ENCODE data around the gene SRRM3.

The SRRM3 gene

GRCh38 chr7:76329479-76329878 lies 127.8 kb downstream of the SRRM3 start:
- H4K20me1 ChIP-seq (ENCODE audit: insufficient read depth, low read length), result no peaks in the 10 kb centered on the region
- no peaks in the 10 kb centered on the region for H3F3A ChIP-seq (ENCODE audit: insufficient read depth, low read length)
- H3K36me3 ChIP-seq (ENCODE audit: insufficient read depth, low read length), result peaks cover 93% of the 10 kb centered on the region
- no peaks in the 10 kb centered on the region for H3K9me3 ChIP-seq (ENCODE audit: low read length)
- H3K27ac ChIP-seq (ENCODE audit: low read depth, low read length, poor library complexity, severe bottlenecking), result no peak overlapping the region
- no peaks in the 10 kb centered on the region for H3K4me1 ChIP-seq (ENCODE audit: insufficient read depth, low read length, severe bottlenecking)
- no peaks in the 10 kb centered on the region for H3K9me2 ChIP-seq (ENCODE audit: low read depth, low read length)
- H2AFZ ChIP-seq (ENCODE audit: low read length), result no peak overlapping the region
- no peak for TF ChIP-seq EZH2 (IDR thresholded peaks at IDR 0.05; ENCODE audit: borderline replicate concordance, low read length)
- no peak for TF ChIP-seq CTCF (IDR thresholded peaks at IDR 0.05; ENCODE audit: low read length)
- no peak overlapping the region for H3K4me2 ChIP-seq (ENCODE audit: low read length)
- no peak overlapping the region for H3K4me3 ChIP-seq (ENCODE audit: low read depth, low read length, poor library complexity, severe bottlenecking)
- H3K27me3 ChIP-seq (ENCODE audit: insufficient read depth, low read length), result no peaks in the 10 kb centered on the region
- H3K9ac ChIP-seq (ENCODE audit: low read length), result no peak overlapping the region
- peaks cover 52% of the 10 kb centered on the region for H3K79me2 ChIP-seq (ENCODE audit: insufficient read depth, low read length)

GRCh38 chr7:76330261-76330660 lies 128.6 kb downstream of the SRRM3 start:
- TF ChIP-seq EZH2 (IDR thresholded peaks at IDR 0.05; ENCODE audit: borderline replicate concordance, low read length) (no peak), CTCF (IDR thresholded peaks at IDR 0.05; ENCODE audit: low read length) (no peak)
- Histone ChIP-seq H4K20me1 (ENCODE audit: insufficient read depth, low read length) (peaks cover 2% of the 10 kb centered on the region; the same call in 1 of the 2 replicates), H3K36me3 (ENCODE audit: insufficient read depth, low read length) (peaks cover 90% of the 10 kb centered on the region)

GRCh38 chr7:76330673-76331072 lies 129.0 kb downstream of the SRRM3 start:
- H4K20me1 ChIP-seq (ENCODE audit: insufficient read depth, low read length), result peaks cover 2% of the 10 kb centered on the region; the same call in 1 of the 2 replicates
- peaks cover 90% of the 10 kb centered on the region for H3K36me3 ChIP-seq (ENCODE audit: insufficient read depth, low read length)
- TF ChIP-seq CTCF (IDR thresholded peaks at IDR 0.05; ENCODE audit: low read length) (peak; percentile 18; the same call in 1 of the 2 replicates), EZH2 (IDR thresholded peaks at IDR 0.05; ENCODE audit: borderline replicate concordance, low read length) (no peak)

More at GRCh38 chr7:76330261-76330660, 128.6 kb downstream of the SRRM3 start:
- Histone ChIP-seq H3K79me2 (ENCODE audit: insufficient read depth, low read length) (peaks cover 59% of the 10 kb centered on the region), H3K4me3 (ENCODE audit: low read depth, low read length, poor library complexity, severe bottlenecking) (no peak overlapping the region), H3K9me3 (ENCODE audit: low read length) (no peaks in the 10 kb centered on the region), H3K27me3 (ENCODE audit: insufficient read depth, low read length) (no peaks in the 10 kb centered on the region), H3K4me1 (ENCODE audit: insufficient read depth, low read length, severe bottlenecking) (no peaks in the 10 kb centered on the region), H3K9ac (ENCODE audit: low read length) (no peak overlapping the region), H3K27ac (ENCODE audit: low read depth, low read length, poor library complexity, severe bottlenecking) (no peak overlapping the region), H3K4me2 (ENCODE audit: low read length) (no peak overlapping the region), H3F3A (ENCODE audit: insufficient read depth, low read length) (no peaks in the 10 kb centered on the region), H2AFZ (ENCODE audit: low read length) (no peak overlapping the region), H3K9me2 (ENCODE audit: low read depth, low read length) (no peaks in the 10 kb centered on the region)

More at GRCh38 chr7:76330673-76331072, 129.0 kb downstream of the SRRM3 start:
- Histone ChIP-seq H3F3A (ENCODE audit: insufficient read depth, low read length) (no peaks in the 10 kb centered on the region), H3K9ac (ENCODE audit: low read length) (no peak overlapping the region), H3K4me1 (ENCODE audit: insufficient read depth, low read length, severe bottlenecking) (no peaks in the 10 kb centered on the region), H3K27me3 (ENCODE audit: insufficient read depth, low read length) (no peaks in the 10 kb centered on the region), H3K9me2 (ENCODE audit: low read depth, low read length) (no peaks in the 10 kb centered on the region), H3K27ac (ENCODE audit: low read depth, low read length, poor library complexity, severe bottlenecking) (no peak overlapping the region), H2AFZ (ENCODE audit: low read length) (no peak overlapping the region), H3K9me3 (ENCODE audit: low read length) (no peaks in the 10 kb centered on the region), H3K4me2 (ENCODE audit: low read length) (no peak overlapping the region), H3K4me3 (ENCODE audit: low read depth, low read length, poor library complexity, severe bottlenecking) (no peak overlapping the region), H3K79me2 (ENCODE audit: insufficient read depth, low read length) (peaks cover 63% of the 10 kb centered on the region)

All from OCI-LY1 (cell line).